Measurements from ENCODE around the gene C10orf67. TPM values are rescaled to one million over a fixed set of nuclear protein-coding genes. Genes with fewer than 3 reads are reported as not detected.

The C10orf67 gene
- total RNA-seq, 1 experiment from 2014 or later, result 0.13 TPM

- intact Hi-C loops (cut with micrococcal nuclease; ENCODE audit: unreplicated experiment), result no loop called here
- no peaks in the 10 kb centered on the region for H3K36me3 ChIP-seq (ENCODE audit: insufficient read depth, low read length, poor library complexity, severe bottlenecking)
- H3K4me1 ChIP-seq (ENCODE audit: insufficient read depth, low read length, poor library complexity, severe bottlenecking), result peaks cover 9% of the 10 kb centered on the region
- H3K9me3 ChIP-seq (ENCODE audit: low read depth, low read length, poor library complexity, severe bottlenecking), result no peaks in the 10 kb centered on the region
- BruUV-seq (replicated peaks), result no TSS peak
- no peak overlapping the region for H3K27ac ChIP-seq (ENCODE audit: low read depth, low read length, poor library complexity, severe bottlenecking)
- H3K4me3 ChIP-seq (ENCODE audit: low read depth, low read length, poor library complexity, severe bottlenecking), result no peak overlapping the region
- CTCF ChIA-PET, result no interaction called here
- POLR2A ChIA-PET (ENCODE audit: low non-redundant PET), result no interaction called here
- TF ChIP-seq CTCF (conservative IDR thresholded peaks at IDR 0.05; ENCODE audit: low read depth, low read length) (no peak), EZH2 (IDR thresholded peaks at IDR 0.05; ENCODE audit: borderline replicate concordance, low read depth, low read length, poor library complexity, severe bottlenecking) (no peak)
- DNase-seq (ENCODE audit: low spot score), result no peak
- no peaks in the 10 kb centered on the region for H3K27me3 ChIP-seq (replicated peaks; ENCODE audit: insufficient read depth, low read depth, low read length, poor library complexity)
Observed at GRCh38 chr10:23375366-23375765, 30.8 kb upstream of the C10orf67 start.

GRCh38 chr10:23373156-23373555 is 28.6 kb upstream of the C10orf67 start:
- H3K27ac ChIP-seq (ENCODE audit: low read depth, low read length, poor library complexity, severe bottlenecking), result no peak overlapping the region
- intact Hi-C loops (cut with micrococcal nuclease; ENCODE audit: unreplicated experiment), result no loop called here
- no TSS peak for BruUV-seq (replicated peaks)
- H3K4me3 ChIP-seq (ENCODE audit: low read depth, low read length, poor library complexity, severe bottlenecking), result no peak overlapping the region
- H3K27me3 ChIP-seq (replicated peaks; ENCODE audit: insufficient read depth, low read depth, low read length, poor library complexity), result no peaks in the 10 kb centered on the region
- H3K36me3 ChIP-seq (ENCODE audit: insufficient read depth, low read length, poor library complexity, severe bottlenecking), result no peaks in the 10 kb centered on the region
- H3K4me1 ChIP-seq (ENCODE audit: insufficient read depth, low read length, poor library complexity, severe bottlenecking), result peaks cover 31% of the 10 kb centered on the region
- ChIA-PET CTCF (no interaction called here), POLR2A (ENCODE audit: low non-redundant PET) (no interaction called here)
- H3K9me3 ChIP-seq (ENCODE audit: low read depth, low read length, poor library complexity, severe bottlenecking), result no peaks in the 10 kb centered on the region
- DNase-seq (ENCODE audit: low spot score), result no peak
- TF ChIP-seq EZH2 (IDR thresholded peaks at IDR 0.05; ENCODE audit: borderline replicate concordance, low read depth, low read length, poor library complexity, severe bottlenecking), result no peak
- no peak for TF ChIP-seq CTCF (conservative IDR thresholded peaks at IDR 0.05; ENCODE audit: low read depth, low read length)

- Histone ChIP-seq H3K4me3 (ENCODE audit: low read depth, low read length, poor library complexity, severe bottlenecking) (no peak overlapping the region), H3K27me3 (replicated peaks; ENCODE audit: insufficient read depth, low read depth, low read length, poor library complexity) (no peaks in the 10 kb centered on the region), H3K9me3 (ENCODE audit: low read depth, low read length, poor library complexity, severe bottlenecking) (no peaks in the 10 kb centered on the region), H3K4me1 (ENCODE audit: insufficient read depth, low read length, poor library complexity, severe bottlenecking) (peaks cover 37% of the 10 kb centered on the region), H3K36me3 (ENCODE audit: insufficient read depth, low read length, poor library complexity, severe bottlenecking) (no peaks in the 10 kb centered on the region), H3K27ac (ENCODE audit: low read depth, low read length, poor library complexity, severe bottlenecking) (no peak overlapping the region)
- ChIA-PET POLR2A (ENCODE audit: low non-redundant PET) (no interaction called here), CTCF (no interaction called here)
- no TSS peak for BruUV-seq (replicated peaks)
- no peak for DNase-seq (ENCODE audit: low spot score)
- intact Hi-C loops (cut with micrococcal nuclease; ENCODE audit: unreplicated experiment), result no loop called here
- TF ChIP-seq EZH2 (IDR thresholded peaks at IDR 0.05; ENCODE audit: borderline replicate concordance, low read depth, low read length, poor library complexity, severe bottlenecking) (no peak), CTCF (conservative IDR thresholded peaks at IDR 0.05; ENCODE audit: low read depth, low read length) (no peak)
Observed at GRCh38 chr10:23371073-23371472, 26.5 kb upstream of the C10orf67 start.

Measured in A673 (cell line).